Measurements from ENCODE around the gene TMEM38B.

The TMEM38B gene, protein sequence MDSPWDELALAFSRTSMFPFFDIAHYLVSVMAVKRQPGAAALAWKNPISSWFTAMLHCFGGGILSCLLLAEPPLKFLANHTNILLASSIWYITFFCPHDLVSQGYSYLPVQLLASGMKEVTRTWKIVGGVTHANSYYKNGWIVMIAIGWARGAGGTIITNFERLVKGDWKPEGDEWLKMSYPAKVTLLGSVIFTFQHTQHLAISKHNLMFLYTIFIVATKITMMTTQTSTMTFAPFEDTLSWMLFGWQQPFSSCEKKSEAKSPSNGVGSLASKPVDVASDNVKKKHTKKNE

GRCh38 chr9:105694190-105694847 is at the start of gene TMEM38B:
TMEM38B (plus strand) TSS chr9:105694541; CDS start chr9:105694661, 120 bp downstream.
- DNase-seq = peak; percentile 65

GRCh38 chr9:105646879-105647594 is 47.3 kb upstream of the TMEM38B start:
- no peak for DNase-seq

DNA sequence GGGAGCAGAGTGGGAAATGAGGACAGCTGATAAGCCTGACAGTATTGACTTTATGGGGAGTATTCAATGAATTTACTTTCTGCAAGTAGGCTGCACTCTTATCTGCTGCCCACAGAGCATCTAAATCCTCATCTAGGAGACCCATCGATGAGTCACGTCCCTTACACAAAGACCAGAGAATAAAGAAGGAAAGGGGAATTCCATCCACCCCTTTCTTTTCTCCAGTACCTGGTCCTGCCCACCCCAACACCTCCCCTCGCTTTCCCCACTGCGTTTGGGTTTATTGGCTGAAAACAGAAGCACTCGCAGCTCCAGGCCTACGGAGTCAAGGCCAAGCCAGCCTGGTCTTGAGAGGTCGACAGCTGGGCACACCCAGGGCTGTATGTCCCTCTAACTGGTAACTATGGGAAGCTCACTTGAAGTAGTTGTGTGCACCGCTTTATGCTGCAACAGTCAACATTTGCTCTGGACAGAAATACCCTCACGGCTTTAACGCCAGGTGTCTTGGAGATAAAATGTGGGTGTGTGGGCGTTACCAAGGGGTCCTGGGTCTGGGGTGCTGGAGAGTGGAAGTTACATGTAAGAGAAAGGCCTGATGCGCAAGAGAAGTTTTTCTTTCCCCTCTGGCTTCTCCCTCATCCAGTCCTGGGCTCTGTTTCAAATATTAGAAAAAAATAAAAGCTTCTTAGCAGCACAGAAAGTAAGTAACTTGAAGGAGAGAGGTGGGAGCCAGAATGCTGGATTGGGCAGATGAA is 46.6 kb upstream of the TMEM38B start:
- DNase-seq = no peak

- DNase-seq = no peak
These were observed 42.5 kb upstream of the TMEM38B start for GRCh38 chr9:105651806-105652205.

GRCh38 chr9:105656131-105656921 is 38.0 kb upstream of the TMEM38B start:
- DNase-seq = no peak

DNA sequence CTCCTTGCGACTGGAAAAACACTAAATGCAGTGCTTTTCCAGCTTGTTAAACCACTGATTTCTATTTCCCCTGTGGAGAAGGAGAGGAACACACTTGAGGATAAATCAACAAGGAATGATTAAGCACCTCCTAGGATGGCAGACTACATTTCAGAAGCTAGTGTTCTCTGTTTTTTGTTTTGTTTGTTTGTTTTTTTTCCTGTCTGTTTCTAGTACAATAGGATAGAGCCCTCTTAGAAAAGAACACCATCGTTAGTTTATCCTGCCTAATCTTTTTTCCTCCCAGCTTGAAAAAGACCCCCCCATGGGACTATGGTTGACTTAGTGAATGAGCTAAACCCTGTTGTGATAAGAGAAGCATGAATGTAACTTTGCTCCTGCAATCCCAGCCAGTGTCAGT is 36.0 kb upstream of the TMEM38B start:
- DNase-seq = no peak

- no peak for DNase-seq
These were observed 33.3 kb upstream of the TMEM38B start for GRCh38 chr9:105661011-105661410.

GRCh38 chr9:105662184-105663104 is 31.9 kb upstream of the TMEM38B start, which contains the start of gene TAL2:
TAL2 (plus strand) TSS chr9:105662457; CDS start chr9:105662497, 40 bp downstream.
- no peak for DNase-seq

DNA sequence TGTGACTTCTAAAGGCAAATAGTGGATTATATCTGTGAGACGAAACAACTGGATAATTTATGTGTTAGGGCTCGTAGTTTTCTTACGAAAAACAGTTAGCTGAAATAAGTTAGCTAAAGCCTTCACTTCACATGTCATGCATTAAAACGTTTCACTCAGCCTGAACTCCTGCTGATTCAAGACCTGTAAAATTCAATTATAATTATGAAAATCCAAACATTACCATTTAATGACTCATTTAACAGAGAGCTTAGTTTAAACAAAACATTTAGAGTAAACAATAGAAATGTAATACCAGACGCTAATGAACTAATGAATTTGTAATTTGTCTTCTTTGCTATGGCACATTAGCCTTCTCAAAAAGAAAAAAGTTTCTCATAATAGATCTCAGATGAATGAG is 30.4 kb upstream of the TMEM38B start:
- DNase-seq = no peak

DNA sequence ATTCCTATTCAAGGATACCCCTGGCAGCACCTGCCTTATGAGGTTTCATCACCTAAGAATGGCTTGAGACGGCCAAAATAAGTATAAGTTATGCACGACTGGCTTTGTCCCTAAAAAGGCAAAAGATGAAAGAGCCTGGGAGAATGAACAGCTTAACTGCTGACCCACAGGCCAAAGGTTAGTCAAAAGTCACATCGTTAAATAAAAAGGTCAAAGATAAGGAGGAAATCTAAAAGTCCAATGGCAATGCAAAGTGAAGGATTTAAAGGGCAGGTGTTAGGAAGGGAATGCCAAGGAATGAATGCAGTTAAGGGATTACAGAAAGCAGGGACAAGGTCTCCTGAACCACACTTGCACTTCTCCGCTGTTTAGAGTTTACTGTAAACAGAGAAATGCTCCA is 26.5 kb upstream of the TMEM38B start:
- DNase-seq = no peak

DNA sequence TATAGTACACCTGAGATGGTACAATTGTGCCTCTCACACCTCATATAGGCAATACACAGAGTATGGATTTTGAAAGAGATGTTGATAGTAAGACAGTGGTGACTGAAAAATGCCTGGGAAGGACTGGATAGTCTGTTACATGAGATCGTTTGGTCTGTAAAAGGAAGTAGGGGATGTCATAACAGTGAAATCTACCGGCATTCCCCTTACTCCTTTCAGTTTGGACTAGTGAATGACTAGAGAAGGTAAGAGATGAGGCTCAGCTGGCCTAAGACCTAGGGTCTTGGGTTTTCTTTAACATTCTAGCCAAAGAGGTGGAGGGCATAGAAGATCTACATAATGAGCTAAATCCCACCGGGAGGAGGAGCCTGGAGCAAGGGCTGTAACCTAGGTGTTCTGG is 24.0 kb upstream of the TMEM38B start:
- DNase-seq = no peak

DNA sequence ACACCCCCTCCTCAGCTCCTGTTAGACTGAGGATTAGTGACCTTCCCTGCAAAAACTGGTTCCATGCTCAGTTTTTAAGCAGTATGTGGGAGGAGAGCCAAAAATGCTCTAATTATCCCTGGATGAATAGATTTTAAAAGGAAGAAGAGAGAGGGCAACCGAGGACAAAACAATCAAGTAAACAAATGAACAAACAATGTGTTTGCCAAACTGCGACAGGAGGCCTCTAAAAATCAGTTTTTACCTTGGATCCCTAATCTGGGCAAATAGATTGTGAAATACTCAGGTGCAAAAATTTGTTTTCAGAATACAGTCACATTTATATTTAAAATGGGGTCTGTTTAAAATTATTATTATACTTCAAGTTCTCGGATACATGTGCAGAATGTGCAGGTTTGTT is 23.6 kb upstream of the TMEM38B start:
- no peak for DNase-seq

DNA sequence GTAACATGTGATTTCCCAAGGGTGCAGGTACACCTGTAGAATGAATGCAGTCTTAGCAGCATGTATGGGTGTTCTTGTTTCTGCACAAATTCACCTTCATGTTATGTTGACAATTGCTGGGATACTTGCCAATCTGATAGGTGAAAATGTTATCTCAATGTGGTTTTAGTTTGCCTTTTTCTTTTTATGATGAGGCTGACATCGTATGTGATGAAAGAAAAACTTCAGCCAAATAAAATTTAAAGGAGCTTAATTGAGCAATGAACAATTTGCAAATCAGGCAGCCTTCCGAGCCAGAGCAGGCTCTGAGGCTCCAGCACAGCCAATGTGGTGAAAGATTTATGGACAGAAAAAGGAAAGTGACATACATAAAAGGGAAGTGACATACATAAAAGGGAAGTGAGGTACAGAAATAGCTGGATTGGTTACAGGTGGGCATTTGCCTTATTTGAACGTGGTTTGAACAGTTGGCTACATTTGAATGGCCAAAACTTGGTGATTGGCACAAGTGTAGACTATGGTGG is 21.6 kb upstream of the TMEM38B start:
- DNase-seq = no peak

DNA sequence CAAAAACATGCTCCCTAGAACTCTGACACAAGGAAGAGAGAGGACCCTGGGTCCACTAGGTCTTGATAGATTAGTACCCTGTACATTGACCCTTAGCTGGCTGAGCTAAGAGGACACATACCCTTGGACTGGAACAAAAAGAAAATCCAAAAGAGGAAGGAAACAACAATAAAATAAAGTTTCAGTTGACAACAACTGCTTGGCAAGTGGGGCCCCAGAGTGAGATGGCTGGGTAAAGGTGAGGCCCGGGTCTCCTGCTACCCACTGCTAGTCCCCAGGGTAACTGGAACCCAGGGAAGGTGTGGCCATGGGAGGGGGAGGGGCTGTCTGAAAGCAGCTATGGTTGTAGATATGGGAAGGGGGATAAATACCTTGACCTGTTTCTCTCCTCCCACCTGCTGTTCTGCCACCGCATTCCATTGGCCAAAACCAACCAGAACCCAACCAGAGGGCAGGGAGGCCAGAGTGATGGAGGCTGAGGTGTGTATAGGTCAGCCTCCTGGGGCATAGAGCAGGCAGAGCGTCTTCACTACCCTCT is 20.4 kb upstream of the TMEM38B start:
- no peak for DNase-seq

DNA sequence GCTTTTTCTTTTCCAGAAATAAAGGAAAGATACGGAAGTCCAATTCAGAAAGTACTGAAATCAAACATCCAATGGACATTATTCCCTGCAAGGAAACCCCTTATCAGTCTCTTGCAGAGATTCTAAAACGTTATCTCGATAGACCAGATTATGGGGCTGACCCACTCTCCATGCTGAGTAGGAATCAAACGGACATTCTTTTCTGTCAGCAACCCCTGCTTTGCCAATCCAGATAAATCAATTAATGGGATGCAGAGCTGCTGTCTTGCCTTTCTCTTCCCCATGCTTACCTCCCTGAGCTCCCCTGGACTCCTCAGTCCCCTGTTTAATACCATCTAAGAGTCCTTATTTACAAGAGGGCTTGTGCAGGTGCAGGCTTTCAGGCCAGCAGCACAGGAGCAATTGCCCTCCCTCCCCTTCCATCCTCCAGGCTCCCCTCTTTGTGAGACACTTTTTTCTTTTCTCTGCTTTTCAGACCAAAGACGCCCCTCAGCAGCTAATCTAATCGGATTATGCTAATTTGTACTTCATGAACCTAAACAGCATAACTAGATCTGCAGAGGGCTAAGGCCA is 17.9 kb upstream of the TMEM38B start:
- DNase-seq = no peak

DNA sequence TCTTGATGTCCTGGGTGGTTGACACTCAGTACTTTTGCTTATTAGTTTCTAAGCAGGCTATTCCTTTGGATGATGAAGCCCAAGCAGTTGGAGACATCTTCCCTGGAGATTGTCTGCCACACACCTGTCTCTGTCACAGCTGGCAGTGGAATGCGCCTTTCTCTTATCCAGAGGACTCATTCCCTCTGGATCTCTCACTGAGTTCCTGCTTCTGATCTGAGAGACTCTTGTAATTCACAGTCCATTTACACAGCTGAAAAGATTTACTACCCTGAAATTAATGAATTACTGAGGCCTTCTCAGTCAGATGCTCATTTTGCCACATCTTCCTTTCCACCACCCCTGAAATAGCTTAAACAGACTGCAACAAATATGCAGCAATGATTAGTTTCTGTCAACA is 16.2 kb upstream of the TMEM38B start:
- no peak for DNase-seq

- DNase-seq = no peak
These were observed 15.6 kb upstream of the TMEM38B start for GRCh38 chr9:105678781-105679180.

DNA sequence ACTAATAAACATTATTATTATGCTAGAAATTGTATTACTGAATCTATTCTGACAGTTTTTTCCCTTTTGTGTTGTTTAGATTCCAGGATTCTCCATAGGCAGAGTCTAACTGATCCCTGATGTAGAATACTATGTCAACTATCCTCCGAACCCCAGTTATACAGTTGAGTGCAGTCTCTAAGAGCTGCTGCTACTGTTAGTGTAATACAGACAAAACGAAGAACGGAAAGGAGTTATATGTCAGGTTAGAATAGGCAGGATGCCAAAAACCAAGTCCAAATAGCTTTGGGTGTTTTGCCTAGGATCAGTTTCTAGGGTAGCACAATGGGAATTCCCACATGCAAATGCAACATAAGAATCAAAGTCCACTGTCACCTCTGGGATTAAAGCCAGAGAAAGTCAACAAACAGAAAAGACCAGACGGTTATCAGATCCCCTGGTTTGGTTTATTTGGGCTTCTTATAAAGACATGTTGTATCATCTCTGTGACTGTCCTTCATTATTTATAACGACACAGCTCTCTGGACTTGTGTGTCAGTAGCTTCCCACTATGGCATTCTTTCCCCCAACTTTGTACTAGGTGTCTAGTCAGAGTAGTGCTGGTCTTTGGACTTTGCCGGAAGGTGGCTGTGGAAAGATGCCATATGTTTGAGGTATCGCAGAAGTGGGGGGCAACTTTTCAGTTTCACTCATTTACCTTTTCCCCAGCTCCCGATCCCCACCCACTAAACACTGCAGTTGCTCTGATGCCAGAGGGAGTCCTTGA is 14.9 kb upstream of the TMEM38B start:
- DNase-seq = no peak

DNA sequence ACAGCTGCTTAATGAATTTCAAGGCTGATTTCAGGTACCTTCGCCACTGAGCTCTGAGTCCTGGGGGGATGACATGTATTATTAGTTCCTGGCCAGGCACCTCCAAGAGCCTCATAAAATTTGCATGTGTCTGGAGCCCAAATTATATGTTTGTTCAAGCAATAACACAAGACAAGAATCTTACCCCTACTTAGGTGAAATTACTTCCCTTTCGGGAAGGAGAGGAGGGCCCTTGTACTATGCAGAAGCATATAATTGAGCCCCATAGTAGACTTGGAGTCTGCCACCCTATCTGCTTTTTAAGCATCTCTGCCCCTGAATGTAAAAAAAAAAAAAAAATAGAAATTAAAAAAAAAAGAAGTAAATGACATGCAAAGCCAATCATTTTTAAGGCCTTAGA is 13.0 kb upstream of the TMEM38B start:
- no peak for DNase-seq

- peak; percentile 68 for DNase-seq
These were observed 12.6 kb upstream of the TMEM38B start for GRCh38 chr9:105681724-105682123.
